NCI-H82 (cell line): ENCODE data around the gene CXCR6.

Source experiments
- DNase-seq: peaks from one replicate; lab custom pipeline; 2025; lab: John Stamatoyannopoulos, UW

CXCR6 gene

GRCh38 chr3:45943207-45943846, at the start of gene CXCR6:
Gene CXCR6, plus strand, starts transcription at chr3:45943464. Its CDS starts 3,018 bp downstream, at chr3:45946482.
- no peak for DNase-seq

GRCh38 chr3:45894015-45894414, 49.2 kb upstream of the CXCR6 start:
- no peak for DNase-seq

DNA sequence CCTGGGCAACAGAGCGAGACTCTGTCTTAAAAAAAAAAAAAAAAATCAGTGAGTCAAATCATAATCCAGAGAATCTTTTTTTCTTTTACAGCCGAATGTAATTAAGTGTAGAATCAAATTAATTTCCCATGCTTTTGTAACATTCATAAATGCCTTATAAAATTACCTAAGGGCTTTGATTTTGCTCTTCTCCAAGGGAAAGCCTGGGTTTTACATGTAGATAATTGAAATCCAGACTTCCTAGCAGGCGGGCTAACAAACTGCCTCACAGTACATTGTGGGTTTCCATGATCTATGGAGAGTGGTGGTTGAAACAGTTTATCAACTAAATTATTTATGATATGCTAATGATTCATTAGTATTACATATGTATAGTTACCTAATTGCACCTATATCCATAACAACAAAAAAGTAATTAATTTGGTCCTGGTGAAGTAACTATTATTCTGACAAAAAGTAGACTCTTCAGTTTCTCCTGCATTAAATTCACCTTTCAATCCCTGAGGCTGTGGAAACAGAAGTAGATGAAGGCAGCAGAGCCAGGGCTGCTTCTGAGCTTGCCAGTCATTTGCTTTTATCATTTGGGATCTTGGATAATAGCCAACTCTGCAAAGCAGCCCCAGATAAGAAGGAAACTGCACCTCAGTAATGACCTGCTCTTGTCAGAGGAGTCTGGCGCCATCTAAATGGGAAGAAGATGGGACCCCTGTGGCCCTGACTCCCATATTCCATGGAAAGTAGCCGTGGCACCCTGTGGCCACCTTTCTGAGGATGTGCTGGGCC, 47.4 kb upstream of the CXCR6 start:
- no peak for DNase-seq

DNA sequence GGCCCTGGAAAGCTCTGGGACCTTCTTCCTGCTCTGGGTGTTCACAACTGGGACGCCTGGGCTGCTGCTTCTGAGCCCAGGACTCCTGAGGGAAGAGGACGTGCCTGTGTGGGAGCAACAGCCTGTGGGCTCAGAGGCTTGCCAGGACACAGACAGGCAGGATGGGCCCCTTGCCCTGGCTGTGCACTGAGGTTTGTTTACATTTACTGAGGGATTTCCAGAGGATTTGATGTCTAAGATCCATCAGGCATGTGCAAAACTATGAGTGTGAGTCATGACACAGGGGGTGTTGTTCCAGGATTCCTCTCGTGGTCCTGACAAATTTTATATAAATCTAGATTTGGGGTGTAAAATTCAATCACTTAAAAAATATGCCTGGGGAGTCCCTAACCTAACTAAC, 46.3 kb upstream of the CXCR6 start:
- peak; percentile 15 for DNase-seq

GRCh38 chr3:45904931-45905330, 38.3 kb upstream of the CXCR6 start:
- DNase-seq = no peak

DNA sequence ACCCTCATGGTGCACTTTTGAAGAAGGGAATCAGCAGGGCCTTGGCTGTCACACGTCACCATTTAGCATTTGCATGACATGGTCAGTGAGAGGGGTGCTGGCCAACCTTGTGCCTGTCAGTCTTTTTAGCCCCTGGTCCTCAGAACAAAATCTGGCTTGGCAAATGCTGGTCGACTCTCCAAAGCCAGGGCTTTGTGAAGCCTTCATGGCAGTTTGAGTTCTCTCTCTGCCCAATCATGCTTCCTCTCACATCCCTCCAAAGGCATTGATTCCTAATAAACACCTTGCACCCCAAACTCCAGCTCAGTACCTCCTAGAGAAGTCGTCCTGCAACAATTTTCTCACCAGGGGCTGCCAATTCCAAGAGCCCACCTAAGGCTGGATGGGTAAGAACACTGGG, 37.5 kb upstream of the CXCR6 start:
- no peak for DNase-seq

DNA sequence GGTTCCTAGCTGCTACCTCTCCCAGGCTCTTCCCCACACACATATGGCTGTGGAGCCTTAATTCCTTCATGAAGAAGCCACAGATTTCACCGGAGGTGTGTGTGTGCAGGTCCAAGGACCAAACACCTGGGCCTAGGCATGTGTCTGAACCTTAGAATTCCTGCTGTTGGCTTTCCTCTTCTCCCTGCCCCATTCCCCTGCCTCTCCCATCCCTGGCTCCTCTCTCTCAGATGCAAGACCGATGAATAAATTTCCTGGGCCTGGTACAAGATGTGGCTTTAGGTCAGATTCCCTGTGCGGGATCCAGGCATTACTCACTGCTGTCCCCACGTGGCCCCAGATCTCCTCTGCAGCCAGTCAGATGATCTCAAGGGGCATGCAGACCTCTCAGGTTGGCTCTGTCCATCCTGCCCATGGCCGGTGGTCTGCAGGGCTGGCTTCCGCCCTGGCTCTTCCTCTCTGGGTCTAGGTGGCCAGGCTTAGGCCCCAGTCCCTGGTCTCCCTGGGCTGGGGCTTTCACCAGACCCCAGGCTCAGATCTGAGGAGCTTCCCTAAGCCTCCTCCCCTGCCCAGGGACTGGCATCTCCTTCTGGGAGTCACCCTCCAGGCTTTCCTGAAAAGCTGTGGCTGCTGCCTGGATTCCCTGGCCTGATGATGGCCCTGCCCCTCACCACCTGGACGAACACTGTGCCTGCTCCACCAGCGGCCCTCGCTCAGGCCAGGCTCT, 36.4 kb upstream of the CXCR6 start:
- DNase-seq = peak; percentile 11

- no peak for DNase-seq
Measured at GRCh38 chr3:45907769-45908705, 35.2 kb upstream of the CXCR6 start.

DNA sequence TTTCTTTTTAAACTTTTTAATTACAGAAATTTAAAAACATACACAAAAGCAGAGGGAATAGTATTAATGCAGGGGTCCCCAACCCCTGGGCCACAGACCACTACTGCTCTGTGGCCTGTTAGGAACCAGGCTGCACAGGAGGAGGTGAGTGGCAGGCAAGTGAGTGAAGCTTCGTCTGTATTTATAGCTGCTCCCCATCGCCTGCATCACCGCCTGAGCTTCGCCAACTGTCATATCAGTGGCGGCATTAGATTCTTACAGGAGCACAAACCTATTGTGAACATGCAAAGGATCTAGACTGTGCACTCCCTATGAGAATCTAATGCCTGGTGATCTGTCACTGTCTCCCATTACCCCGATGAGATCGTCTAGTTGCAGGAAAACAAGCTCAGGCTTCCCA, 34.5 kb upstream of the CXCR6 start:
- DNase-seq = no peak

- DNase-seq = no peak
Measured at GRCh38 chr3:45909542-45909941, 33.7 kb upstream of the CXCR6 start.

DNA sequence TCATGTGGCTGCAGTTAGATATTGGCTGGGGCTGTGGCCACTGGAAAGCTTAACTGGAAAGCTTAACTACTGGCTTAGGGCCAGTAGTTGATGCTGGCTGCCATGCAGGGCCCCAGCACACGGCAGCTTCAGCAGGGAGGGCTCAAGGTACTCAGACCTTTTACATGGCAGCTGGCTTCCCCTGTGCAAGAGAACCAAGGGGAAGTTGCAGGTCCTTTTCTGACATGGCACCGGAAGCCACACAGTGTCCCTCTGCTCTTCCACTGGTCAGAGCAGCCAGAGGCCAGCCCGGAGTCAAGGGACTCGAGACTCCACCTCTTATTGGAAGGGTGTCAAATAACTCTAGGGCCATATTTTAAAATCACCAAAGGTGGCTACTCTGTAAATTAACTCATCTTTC, 32.4 kb upstream of the CXCR6 start:
- DNase-seq = peak; percentile 4

DNA sequence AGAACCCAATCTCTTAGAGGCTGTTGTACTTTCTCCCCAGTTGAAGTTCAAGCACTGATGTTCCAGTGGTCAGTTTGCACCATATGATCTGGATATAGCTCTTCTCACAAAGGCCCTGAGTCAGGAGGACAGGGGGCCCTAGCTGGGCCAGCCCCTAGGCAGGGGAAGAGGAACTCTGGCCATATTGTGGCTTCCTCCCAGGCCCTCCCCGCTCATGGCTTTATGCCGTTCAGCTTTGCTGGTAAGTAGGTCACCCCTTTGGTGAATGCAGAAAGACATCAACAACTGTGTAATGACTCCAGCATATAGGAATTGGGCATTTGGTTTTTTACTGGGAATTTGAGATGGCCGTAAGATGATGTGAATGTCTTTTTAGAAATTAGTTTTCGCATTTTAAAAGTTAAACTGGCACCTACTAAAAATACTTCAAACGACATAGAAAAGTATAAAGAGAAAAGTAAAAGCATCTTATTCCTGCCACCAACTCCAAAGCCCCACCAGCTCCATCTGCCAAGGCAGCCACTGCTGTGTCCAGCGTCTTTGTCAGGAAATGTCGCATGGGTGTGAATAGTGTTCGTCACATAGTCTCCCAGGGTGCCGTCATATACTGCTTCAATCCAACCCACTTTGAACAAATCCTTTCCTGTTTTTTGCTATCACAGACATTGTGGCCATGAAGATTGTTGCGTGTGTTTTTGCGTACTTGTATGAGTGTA, 31.6 kb upstream of the CXCR6 start:
- DNase-seq = no peak

- DNase-seq = no peak
Measured at GRCh38 chr3:45912435-45912834, 30.8 kb upstream of the CXCR6 start.

DNA sequence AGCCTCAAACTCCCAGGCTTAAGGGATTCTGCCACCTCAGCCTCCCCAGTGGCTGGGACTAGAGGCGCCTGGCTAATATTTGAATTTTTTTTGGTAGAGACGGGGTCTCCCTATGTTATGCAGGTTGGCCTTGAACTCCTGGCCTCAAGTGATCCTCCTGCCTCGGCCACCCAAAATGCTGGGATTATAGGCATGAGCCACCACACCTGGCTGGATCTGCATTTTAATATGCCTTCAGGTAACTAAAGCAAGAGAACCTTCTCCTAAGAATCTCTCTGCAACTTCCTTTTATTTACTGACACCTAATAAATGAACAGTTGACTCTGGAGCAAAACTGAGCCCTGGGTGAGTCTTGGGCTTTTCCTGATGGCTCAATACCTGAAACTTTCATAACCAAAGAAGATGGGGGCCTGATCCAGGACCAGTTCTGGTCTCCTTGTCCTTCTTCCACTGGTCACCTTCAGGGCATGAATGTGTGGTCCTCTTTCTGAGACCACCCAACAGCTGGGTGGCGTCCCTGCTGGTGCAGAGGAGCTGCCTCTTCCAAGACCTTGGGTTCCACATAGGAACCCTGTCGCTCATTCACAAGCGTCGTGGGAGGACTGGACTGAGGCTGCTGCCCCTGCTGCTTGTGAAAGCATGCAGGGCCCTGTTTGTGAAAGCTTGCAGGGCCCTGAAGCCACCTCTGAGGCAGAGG, 28.8 kb upstream of the CXCR6 start:
- DNase-seq = no peak

DNA sequence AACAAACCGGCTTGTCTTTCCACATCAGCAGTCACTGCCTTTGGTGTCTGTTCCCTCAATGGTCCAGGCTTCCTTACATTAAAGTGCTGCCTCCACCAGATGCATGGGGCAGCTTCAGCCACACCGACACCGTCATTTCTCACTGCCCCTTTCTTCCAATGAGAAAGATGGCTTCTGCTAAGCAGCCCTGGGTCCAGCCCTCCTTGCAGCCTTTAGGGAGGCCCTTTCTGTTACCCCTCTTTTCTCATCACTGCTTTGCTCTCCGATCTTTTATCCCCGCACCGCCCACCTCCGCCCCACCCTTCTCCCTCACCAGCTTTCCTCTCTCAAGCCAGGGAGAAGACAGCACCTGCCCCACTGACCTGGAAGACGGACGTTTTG, 28.2 kb upstream of the CXCR6 start:
- DNase-seq = no peak

DNA sequence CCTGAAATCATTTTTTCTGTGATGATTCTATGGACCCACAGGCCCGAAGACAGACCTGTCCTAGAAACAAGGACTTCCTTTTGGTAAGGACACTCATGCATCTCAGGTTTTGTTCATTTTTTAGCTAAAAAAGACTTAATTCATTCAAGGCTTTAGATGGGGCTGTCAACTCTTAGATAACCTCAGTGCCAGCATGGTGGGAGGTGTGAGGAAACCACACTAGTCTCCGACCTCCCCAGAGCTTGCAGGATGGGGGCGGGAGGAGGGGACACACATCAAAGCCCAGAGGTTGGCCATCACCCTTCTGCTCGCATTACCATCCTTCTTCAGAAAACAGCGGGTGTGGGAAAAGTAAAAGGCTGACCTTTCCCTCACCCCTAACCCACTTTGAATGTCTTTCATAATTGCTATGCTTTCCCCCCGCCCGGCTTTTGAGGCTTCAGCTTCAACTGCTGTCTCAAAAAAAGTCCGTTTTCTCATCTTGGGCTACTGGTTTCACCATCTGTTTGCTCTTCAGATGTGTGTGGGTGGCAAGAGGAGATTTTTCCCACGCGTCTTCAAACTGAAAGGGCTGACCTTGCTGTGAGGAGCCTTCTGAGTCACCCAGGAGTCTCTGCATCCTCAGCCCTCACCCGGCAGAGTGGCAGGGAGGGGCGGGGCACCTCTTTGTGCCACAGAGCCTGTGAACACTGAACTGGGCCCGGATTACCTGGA, 27.6 kb upstream of the CXCR6 start:
- no peak for DNase-seq

GRCh38 chr3:45917146-45917898, 25.9 kb upstream of the CXCR6 start:
- DNase-seq = no peak

- no peak for DNase-seq
Measured at GRCh38 chr3:45921158-45922038, 21.9 kb upstream of the CXCR6 start.

GRCh38 chr3:45922039-45922326, 21.3 kb upstream of the CXCR6 start:
- no peak for DNase-seq
